ENCODE measurements around the gene FRAT1.
A peak's percentile ranks its signal among the peaks of the same experiment; 100 is the strongest.

FRAT1 gene

GRCh38 chr10:97318772-97319651 is at the start of gene FRAT1 (continued):
- TF ChIP-seq ZNF548 (tag by site-specific recombination; IDR thresholded peaks at IDR 0.05) (no peak), ZNF324 (tag by site-specific recombination; IDR thresholded peaks at IDR 0.05) (peak; percentile 94), ZNF398 (tag by site-specific recombination; IDR thresholded peaks at IDR 0.05) (peak; percentile 39; the same call in 1 of the 2 replicates), PBX3 (CRISPR knock-in tag; IDR thresholded peaks at IDR 0.05) (peak; percentile 72; the same call in 1 of the 2 replicates), ZNF571 (tag by site-specific recombination; IDR thresholded peaks at IDR 0.05) (no peak), ZBTB10 (tag by site-specific recombination; IDR thresholded peaks at IDR 0.05) (0 out of 2 replicates have a peak, but pooled peaks have one; percentile 41), ZBTB21 (tag by site-specific recombination; IDR thresholded peaks at IDR 0.05) (peak; percentile 92), ZFP3 (tag by site-specific recombination; IDR thresholded peaks at IDR 0.05; ENCODE audit: low read depth) (no peak), ZNF658 (tag by site-specific recombination; IDR thresholded peaks at IDR 0.05) (no peak), ZNF792 (tag by site-specific recombination; IDR thresholded peaks at IDR 0.05) (no peak), ZNF555 (tag by site-specific recombination; conservative IDR thresholded peaks at IDR 0.05) (no peak), ZNF561 (tag by site-specific recombination; IDR thresholded peaks at IDR 0.05; ENCODE audit: borderline replicate concordance) (peak; percentile 78; the same call in 1 of the 2 replicates), ZSCAN23 (tag by site-specific recombination; IDR thresholded peaks at IDR 0.05) (peak; percentile 83; the same call in 1 of the 2 replicates), ZNF140 (tag by site-specific recombination; IDR thresholded peaks at IDR 0.05) (no peak), ZNF248 (tag by site-specific recombination; IDR thresholded peaks at IDR 0.05) (no peak), ZNF560 (tag by site-specific recombination; IDR thresholded peaks at IDR 0.05; ENCODE audit: borderline replicate concordance) (no peak), ZFP37 (tag by site-specific recombination; IDR thresholded peaks at IDR 0.05) (peak; percentile 76), ZNF747 (tag by site-specific recombination; IDR thresholded peaks at IDR 0.05) (no peak), IKZF3 (tag by site-specific recombination; IDR thresholded peaks at IDR 0.05) (peak; percentile 70), ZNF518A (tag by site-specific recombination; conservative IDR thresholded peaks at IDR 0.05; ENCODE audit: low read depth) (0 out of 2 replicates have a peak, but pooled peaks have one; percentile 23), ZIC2 (tag by site-specific recombination; IDR thresholded peaks at IDR 0.05) (peak; percentile 78), ZBTB1 (tag by site-specific recombination; IDR thresholded peaks at IDR 0.05) (no peak)
- TF ChIP-seq, protein P1, sequence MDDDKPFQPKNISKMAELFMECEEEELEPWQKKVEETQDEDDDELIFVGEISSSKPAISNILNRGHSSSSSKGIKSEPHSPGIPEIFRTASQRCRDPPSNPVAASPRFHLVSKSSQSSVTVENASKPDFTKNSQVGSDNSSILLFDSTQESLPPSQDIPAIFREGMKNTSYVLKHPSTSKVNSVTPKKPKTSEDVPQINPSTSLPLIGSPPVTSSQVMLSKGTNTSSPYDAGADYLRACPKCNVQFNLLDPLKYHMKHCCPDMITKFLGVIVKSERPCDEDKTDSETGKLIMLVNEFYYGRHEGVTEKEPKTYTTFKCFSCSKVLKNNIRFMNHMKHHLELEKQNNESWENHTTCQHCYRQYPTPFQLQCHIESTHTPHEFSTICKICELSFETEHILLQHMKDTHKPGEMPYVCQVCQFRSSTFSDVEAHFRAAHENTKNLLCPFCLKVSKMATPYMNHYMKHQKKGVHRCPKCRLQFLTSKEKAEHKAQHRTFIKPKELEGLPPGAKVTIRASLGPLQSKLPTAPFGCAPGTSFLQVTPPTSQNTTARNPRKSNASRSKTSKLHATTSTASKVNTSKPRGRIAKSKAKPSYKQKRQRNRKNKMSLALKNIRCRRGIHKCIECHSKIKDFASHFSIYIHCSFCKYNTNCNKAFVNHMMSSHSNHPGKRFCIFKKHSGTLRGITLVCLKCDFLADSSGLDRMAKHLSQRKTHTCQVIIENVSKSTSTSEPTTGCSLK (tag by site-specific recombination; IDR thresholded peaks at IDR 0.05) = no peak
- TF ChIP-seq, protein P2, sequence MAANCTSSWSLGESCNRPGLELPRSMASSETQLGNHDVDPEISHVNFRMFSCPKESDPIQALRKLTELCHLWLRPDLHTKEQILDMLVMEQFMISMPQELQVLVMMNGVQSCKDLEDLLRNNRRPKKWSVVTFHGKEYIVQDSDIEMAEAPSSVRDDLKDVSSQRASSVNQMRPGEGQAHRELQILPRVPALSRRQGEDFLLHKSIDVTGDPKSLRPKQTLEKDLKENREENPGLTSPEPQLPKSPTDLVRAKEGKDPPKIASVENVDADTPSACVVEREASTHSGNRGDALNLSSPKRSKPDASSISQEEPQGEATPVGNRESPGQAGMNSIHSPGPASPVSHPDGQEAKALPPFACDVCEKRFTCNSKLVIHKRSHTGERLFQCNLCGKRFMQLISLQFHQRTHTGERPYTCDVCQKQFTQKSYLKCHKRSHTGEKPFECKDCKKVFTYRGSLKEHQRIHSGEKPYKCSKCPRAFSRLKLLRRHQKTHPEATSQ (tag by site-specific recombination; IDR thresholded peaks at IDR 0.05) = peak; percentile 66; the same call in 1 of the 2 replicates
